OCI-M1 (cell line): ENCODE results near the gene TNIP2.
"Not testable (repeated sequence)": the region's sequence is repeated elsewhere in the genome, so short reads cannot be mapped to it uniquely, and the experiment has no call there.

Experiments used
- DNase-seq: peaks from one replicate; lab custom pipeline; 2025; lab: John Stamatoyannopoulos, UW

The TNIP2 gene

DNA sequence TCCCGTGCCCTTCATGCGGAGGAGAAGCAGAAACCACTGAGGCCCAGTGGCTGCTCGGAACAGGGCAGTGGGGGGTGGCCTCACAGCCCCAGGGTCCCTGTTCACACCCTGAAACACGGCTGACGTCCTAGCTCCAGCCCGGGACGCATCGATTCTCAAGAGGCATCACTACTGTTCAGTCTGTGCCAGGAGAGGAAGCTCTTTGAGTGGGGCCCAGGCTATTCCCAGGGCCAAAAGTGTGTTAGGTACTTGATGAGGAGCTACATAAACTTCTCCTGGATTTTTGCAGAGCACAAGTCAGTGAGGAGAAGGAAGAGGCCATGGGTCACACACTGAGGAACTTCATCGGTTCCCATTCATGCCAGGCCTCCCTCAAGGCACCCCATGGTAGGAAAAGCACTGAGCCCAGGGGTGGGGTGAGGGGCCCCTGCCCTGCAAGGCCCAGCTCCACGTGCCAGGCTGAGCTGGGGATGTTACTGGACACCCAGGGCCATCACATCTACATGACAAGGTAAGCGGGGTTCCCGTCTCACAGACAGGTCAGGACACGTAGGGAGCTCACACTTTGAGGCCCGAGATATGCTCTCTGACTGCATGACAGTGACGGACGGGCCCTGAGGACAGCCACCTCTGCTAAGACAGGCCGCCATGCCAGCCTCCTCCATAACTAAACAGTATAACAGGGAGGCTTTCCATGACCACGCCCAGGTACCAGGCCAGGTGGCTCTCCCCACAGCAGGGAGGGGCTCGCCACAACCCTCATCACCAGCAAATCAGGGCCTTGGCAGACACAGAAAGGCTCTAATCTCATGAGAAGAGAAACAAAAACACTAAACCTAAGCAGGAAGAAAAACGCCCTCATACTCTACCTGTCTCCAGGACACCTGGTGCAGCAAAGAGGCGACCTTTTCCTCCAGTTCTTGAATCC, 12.4 kb downstream of the TNIP2 start:
- DNase-seq, result no peak

DNA sequence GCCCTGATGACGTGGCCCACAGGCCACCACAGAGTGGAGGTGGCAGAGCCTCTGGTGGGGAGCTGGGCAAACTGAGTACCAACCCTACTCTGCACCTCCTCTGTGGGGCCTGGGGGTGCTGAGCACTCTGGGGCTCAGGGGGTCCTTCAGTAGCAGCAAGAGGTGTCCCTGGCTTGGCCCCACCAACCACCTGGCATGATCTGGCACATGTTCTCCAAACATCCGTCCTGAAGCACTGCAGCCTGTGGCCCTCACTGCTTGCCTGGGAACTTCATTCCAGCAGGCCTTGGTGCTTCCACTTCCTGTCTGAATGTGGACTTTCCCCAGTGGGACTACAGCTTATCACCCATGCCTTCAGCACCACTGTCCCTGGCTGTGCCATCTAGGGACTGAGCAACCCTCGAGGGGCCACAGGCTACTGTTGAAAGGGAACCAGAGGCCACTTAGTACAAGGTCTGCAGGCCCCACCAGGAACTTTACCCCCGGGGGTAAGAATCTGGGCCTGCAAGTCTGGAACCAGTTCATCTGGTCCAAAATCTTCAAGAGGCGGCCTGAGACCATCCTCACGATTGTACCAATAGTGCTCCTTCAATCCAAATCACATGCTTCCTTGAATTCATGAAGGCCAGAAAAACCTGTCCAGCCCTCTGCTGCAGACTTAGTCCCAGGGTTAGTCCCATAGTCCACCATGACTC, 13.2 kb downstream of the TNIP2 start:
- no peak for DNase-seq

DNA sequence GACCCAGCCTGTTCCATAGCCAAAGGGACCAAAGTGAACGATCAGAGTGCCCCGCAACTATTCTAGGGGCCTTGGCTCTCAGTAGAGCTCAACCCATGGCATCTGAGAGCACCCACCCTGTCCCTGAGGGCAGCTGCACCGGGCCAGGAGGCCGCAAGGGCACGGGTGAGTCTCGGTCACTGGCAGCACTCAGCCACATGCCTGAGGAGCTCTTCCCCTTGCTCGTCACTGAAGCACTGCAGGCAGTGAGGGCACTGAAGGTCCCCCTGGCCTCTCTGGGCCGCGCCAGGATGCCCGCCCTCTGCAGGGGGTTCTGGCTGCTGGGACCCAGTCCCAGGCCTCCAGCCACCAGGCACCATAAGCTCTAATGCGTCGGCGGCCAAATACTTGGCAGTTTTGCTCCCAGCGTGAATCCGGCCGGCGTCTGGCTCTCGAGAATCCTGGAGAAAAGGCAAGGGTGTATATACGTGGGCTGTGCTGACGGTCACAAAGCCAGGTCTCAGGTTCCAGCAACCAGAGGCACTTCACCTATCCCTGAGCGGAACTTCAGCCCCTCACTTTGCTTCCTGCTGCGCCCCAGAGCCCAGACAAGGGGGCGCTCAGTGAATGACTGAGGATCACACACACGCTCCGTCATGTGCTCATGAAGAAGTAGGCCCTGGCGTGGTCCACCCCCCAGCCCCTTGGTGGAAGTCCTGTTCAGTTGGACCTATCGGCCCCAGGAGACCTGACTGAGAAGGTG, 13.9 kb downstream of the TNIP2 start:
- no peak for DNase-seq

DNA sequence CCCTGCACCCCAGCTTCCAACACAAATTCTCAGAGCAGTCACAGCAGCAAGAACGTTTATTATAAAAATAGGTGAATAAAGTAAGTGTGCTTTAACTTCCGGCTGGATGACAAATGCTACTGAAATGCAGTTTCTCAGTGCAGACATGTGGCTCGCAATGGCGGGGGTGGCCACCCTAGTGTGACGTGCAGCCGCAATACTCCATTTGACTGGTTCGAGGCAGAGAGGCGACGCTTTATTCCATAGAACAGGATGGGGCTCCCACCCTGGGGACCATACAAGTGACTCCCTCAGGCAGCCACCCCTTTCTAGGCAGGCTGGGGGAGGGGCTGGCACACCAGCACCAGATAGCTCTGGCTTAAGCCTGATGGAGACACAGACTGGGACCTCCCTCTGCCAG, 14.5 kb downstream of the TNIP2 start:
- DNase-seq, result no peak

DNA sequence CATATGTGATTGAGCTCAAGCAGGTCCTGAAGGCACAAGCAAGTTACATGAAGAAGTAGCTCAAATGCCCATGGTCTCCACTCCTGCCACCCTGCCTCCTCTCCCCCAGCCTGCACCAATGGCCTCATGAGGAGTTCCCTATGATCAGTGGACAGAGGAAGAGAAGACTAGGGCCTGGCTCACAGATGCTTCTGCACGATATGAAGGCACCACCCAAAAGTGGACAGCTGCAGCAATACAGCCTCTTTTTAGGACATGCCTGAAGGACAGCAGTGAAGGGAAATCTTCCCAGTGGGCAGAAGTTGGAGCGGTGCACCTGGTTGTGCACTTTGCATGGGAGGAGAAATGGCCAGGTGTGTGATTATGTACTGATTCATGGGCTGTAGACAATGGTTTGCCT, 17.8 kb downstream of the TNIP2 start:
- not testable (repeated sequence) for DNase-seq

DNA sequence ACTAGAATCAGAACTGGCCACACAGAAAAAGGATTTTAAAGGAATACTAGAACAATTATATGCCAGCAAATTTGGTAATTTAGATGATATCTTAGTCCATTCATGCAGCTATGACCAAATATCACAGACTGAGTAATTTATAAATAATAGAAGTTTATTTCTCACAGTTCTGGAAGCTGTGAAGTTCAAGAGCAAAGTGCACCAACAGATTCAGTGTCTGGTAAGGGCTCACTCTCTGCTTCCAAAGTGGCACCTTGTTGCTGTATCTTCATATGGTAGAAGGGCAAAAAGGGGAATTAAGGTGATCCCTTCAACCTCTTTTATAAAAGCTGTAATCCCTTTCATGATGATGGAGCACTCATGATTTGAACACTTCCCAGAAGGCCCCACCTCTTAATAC, 20.3 kb downstream of the TNIP2 start:
- DNase-seq, result no peak

DNA sequence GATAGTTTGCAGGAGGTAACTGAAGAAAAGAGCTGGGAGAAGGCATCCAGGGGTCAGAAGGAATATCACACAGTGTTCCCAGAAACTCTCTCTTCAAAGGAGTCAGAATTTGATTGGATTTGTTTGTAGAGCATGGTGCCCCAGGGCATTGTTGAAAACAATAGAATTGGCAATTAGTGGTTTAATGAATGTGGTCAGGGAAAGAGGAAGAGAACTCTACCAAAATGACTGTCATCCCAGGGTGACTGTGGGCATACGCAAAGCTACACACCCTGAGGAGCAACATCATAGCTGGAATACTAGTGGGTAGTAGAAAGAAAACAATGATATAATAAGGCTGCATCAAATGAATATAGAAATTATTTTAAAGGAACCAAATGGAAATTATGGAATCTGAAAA, 21.5 kb downstream of the TNIP2 start:
- DNase-seq, result peak; percentile 12

DNA sequence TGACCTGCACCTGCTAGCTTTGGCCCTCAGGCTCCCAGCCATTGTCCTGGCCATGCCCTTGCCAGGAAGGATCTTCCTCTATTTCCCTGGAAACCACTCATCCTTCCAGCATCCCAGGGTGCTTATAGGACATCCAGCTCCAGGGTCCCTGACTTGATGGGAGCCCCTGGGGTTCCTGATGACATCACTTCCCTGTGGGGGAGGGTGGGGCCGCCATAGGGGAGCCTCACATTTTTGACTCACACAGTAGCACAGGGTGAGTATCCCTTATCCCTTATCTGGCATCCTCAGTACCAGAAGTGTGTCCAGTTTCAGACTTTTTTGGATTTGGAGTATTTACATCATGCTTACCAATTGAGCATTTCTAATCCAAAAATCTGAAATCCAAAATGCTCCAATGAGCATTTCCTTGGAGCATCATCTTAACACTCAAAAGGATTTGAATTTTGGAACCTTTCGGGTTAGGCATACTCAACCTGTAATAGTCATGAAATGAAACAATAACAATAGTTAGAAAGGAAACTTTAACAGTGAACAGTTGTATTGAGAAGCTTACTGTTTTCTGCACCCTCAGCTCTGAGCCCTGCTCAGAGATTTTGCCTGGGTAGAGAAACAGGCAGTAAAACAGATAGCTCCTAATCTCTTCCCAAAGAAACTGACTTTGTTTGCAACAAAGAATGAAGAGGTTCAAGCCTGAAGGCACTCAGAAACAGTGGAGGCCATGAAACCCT, 22.1 kb downstream of the TNIP2 start:
- DNase-seq, result no peak

DNA sequence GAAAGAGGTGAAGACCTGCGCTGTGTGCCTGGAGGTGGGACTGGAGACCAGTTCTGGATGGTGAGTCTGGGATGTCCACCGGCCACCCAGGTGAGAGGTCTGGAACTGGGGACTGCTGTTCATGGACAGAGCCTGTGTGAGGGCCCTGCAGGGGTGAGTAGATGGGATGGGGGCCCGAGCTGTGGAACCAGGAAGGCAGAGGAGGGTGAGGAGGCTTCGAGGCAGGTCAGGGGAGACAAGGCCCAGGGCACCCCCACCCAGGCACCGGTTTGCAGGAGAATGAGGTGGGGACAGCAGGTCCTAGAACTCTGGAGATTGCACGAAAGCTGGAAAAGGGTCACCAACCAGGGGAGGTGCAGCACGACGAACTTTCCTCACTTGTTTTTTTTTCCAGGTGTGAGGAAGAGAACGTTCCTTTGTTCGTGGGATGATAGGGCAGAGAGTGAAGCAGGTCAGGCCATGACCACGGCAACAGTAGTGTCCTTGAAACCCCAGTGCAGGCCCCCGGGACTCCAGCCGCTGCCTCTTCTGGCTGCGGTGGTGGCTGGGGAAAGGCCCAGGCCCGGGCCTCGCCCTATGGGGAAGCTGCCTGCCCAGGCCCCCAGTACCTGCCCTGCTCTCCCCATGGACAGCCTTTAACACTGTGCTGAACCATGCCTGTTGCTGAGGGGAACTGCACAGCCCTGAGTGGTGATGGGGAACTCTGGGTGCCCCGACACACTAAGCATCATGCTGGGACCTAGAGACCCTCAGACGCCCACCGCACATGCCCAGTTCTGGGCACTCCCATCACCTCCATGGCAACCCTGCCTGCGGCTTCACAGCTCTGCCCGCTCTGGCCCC, 22.9 kb downstream of the TNIP2 start:
- DNase-seq, result no peak

DNA sequence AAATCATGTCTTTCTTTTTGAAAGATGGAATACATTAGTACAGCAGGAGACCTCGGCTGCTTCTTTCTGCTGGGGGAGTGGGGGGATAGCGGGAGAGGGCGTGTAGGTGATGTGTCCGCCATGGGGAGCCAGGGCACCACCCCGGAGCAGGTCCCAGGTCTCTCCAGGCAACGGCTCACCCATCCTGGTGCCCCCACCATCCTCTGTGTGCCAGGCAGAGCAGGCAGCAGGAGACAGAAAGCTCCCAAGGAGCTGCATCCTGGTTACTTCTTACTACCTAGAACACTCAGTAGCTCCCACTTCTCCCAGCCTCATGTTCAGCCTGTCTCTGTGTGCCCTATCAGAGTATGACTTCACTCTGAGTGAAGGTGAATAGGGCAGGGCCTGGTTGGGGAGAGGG, 23.6 kb downstream of the TNIP2 start:
- no peak for DNase-seq

DNA sequence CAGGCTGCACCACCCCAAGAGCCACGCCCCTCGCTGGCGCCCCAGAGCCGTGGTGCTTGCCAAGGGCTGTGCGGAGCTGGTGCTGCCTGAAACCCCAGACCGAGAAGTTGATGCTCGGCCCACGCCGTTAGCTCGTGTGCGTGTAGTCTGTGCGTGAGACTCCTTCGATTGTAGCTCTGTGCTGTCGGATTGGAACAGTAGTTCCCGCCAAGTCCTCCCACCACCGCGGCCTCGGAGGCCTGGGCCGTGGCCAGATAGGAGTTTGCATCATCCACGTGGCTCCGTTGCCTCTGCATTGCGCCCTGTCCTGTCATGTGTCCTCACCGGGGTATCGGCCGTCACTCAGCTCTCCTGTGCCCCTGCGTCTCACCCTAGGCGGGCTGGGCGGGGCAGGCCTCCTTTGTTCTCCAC, 24.2 kb downstream of the TNIP2 start:
- no peak for DNase-seq

DNA sequence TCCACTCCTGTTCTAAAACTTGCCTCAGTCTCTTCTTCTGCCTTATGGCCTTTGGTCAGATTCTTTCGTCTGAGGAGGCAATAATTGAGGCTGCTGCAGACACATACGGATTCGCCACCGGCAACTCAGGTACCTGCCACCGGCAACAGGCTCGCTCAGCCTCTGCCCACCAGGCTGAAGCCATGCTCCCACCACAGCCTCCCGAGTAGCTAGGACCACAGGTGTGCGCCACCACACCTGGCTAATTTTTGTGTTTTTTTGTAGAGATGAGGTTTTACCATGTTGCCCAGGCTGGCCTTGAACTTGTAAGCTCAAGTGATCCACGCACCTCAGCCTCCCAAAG, 26.6 kb downstream of the TNIP2 start:
- no peak for DNase-seq

DNA sequence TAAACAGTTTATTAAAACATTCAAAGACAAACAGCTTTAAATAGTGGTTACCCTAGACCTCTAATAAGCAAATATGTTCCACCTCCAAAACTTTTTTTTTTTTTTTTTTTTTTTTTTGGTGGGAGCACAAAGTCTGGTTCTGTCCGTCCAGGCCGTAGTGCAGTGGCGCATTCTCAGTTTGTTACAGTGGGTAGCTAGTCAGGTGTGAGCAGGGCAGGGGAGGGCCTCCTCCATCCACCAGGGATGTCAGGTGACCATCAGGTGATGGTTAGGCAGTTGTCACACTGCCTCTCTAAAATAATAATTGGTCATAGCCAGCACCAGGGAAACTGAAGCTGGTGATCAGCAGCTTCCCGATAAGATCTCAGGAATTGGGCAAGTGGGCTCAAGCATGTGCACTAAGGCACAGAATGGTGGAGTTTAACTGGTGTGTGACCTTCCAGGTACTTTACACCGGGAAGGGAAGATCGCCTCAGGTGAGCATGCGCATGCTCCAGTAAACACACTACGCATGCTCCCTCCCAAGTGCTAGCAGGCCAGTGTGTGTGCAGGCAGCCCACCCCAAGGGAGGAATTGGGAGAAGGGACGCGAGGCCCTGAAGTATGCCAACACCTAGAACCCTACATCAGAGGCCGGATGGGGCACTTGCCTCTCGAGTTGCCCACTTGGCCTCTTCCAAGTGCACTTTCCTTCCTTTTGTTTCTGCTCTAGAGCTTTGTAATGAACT, 27.2 kb downstream of the TNIP2 start:
- DNase-seq, result no peak

DNA sequence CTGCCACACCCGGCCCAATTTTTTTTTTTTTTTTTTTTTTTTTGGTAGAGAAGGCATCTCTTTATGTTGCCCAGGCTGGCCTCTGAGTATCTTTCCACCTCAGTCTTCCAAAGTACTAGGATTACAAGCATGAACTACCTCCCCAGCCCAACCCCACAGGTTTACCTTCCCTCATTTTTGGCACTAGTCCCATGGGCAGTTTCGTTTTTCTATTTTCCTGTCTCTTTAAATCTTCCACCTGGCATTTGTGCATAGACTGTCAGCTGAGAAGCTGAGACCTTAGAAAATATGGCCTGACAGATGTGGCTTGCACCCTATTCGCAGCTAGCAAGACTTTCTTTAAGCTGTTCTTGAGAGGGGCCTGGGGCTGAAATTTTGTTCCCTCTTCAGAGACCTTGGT, 27.9 kb downstream of the TNIP2 start:
- no peak for DNase-seq

DNA sequence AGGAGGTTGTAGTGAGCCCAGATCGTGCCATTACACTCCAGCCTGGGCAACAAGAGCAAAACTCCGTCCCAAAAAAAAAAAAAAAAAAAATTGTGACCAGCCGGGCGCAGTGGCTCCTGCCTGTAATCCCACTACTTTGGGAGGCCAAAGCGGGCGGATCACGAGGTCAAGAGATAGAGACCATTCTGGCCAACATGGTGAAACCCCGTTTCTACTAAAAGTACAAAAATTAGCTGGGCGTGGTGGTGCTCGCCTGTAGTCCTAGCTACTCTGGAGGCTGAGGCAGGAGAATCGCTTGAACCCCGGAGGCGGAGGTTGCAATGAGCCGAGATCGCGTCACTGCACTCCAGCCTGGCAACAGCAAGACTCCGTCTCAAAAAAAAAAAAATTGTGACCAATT, 29.3 kb downstream of the TNIP2 start:
- DNase-seq, result not testable (repeated sequence)

DNA sequence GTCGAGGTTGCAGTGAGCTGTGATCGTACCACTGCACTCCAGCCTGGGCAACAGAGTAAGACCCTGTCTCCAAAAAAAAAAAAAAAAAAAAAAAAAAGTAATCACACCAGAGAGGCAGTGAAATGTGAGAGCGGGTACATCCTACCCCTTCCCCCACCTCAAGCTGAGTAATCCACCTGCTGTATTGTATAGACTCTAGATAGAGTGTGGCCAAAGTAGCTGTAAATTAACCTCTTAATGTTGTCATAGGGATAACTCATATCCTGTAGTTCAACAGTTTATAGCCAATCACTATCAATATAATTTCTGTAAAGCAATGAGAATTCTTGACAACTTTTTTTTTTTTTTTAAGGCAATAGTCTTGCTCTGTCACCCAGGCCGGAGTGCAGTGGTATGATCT, 30.8 kb downstream of the TNIP2 start:
- DNase-seq, result no peak

DNA sequence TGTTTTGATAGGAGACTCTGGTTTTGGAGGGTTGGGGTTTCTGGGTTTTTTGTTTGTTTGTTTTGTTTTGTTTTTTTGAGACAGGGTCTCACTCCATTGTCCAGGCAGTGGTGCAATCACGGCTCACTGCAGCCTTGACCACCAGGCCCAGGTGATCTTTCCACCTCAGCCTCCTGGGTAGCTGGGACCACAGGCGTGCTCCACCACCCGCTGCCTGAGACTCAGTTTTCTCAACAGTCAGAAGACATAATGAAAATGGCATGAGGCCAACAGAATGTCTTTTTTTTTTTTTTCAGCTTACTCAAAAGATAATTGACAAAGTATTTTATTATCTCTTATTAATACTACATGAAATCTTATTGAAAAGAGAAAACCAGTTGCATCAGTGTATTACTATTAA, 32.4 kb downstream of the TNIP2 start:
- DNase-seq, result no peak

DNA sequence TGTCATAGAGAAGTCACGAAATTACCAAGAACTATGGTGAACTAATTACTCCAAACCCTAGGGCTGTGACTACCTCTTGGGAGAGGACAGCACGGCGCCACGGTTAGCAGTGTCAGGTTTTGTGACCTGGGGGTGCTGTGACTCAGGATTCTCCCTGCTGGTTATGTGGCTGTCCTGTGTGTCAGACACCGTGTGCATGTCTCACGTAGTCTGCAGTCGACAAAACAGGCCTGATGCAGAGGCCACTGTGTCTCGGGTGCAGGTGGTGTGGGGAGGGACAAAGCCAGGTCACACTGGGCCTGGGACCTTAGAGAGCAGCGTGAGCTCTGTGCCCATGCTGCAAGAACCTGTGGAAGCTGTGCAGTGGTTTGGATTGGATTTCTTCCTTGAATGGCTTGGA, 34.1 kb downstream of the TNIP2 start:
- DNase-seq, result no peak

DNA sequence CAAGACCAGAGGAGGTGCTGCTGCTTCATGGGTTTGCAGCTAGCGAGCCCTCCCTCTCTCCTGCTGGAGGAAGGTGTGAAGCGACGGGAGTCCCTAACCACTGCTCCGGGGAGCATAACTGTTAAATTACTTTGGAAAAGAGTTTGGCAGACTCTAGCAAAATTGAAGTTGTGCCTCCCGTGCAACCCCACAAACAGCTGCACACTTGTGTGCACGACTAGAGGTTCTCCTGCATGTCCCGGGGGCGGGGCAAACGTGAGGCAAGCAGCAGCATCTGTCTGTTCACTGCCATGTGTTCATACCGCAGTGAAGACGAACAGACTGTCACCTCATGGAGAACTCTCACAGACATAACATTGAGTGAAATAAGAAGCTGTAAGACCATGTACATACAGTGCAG, 34.5 kb downstream of the TNIP2 start:
- no peak for DNase-seq

DNA sequence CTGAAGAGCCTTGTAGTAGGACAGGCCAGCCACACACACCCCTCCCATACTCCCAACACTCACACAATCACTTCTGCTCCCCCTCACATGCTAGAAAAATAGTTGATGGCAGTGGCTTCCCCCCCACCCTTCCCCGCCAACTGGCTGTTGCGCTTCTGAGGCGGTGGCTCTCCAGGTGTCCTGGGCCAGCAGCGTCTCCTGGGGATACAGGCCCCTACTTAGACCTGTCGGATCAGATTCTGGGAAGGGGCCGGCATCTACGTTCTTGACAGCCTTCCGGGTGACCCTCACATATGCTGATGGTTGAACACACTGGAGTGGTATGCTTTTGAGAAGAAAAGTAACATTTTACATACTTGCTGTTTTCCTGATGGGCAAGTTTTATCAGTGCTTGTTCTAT, 39.9 kb downstream of the TNIP2 start:
- DNase-seq, result no peak

DNA sequence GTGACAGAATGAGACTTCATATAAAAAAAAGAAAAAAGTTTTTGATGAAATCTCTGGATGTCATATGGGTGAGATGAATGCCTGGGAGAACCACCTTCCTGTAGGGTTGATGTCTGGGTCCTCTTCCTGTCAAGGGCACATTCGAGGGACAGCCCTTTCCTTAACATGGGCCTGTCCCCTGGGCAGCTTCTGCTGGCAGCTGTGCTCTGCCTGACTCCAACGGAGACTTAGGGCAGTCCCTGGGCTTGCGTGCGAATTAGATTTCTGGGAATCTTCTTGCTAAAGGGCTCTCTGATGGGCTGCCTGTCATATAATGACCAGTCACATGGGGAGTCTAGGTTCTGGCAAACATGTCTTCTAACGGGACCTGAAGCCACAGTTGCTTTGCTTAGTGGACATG, 40.7 kb downstream of the TNIP2 start:
- DNase-seq, result no peak
